NCI-H345 treated with DMSO at 0.1 percent for 48 hours (cell line): Measurements from ENCODE around the gene CAMSAP3.
"Not testable (repeated sequence)": the region's sequence is repeated elsewhere in the genome, so short reads cannot be mapped to it uniquely, and the experiment has no call there.

Experiments used
- DNase-seq: peaks from one replicate; lab custom pipeline; 2025; ENCODE audit not compliant: unreplicated experiment; lab: John Stamatoyannopoulos, UW

Gene CAMSAP3

DNA sequence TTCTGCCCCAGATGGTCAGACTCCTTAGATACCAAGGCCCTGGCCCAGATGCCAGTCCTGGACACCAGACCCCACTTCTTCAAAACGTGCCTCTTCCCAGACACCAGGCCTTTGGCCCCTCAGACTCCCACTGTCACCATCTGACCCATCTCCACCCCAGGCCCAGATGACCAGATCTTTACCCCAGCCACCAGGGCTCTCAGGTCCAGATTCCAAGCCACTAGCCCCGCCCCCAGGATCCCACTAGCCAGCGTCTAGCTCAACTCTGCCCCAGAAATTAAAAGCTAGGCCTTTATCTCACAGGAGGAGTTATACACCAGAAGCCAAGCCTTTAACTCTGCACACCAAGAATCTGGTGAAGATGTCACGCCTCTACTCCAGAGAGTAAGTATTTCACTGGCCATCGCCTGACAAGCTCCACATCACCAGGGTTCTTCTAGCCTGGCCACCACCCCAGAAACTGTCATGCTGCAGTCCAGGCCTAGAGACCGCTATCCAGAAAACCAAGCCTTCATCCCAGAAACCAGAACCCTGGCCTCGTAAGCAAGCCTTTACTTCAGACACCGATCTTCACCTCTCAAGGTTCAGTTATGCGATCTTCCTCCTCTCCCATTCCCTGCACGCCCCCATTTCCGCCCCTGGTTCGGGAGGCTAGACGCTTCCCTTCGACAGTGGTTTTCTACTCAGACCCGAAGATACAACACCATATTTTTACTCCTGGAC is 33.1 kb downstream of the CAMSAP3 start:
- DNase-seq, result no peak

DNA sequence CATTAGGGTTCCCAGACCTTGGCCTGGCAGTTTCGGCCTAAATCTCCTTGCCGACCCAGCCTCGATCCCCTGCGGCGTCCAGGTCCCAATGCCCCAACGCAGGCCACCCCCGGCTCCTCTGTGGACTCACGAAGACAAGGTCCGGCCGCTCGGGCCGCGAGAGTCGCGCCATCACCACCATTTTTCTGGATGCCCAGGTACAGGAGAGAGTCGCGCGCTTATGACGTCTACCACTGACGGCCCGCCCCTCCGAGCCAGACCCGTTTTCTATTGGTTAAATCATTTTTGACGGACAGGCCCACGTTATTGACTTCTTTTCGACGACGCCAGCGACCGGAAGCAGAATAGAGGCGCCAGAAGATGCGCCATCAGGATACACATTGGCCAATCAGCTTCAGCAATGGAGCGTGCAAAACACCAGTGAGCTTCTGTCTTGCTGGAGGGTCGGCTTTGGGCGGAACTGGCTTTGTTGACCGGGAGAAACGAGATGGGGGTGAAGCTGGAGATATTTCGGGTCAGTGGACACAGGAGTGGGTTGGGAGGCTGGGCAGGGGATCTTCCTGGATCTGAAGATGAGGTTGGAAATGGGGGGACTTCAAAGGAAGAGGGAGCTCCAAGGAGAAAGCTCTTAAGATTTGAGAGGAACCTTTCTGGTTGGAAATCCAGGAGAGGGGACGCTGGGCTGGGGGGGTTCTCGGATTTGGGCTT is 33.8 kb downstream of the CAMSAP3 start, which contains the start of the genes PET100 and XAB2:
Gene PET100 (plus strand): TSS at position 447 of the 708 bp plus-strand sequence. CDS start 41 bp downstream, at position 488.
Gene XAB2 (minus strand): TSS at position 199 of the 708 bp plus-strand sequence. CDS start 18 bp downstream, at position 181.
- DNase-seq, result peak; percentile 98

DNA sequence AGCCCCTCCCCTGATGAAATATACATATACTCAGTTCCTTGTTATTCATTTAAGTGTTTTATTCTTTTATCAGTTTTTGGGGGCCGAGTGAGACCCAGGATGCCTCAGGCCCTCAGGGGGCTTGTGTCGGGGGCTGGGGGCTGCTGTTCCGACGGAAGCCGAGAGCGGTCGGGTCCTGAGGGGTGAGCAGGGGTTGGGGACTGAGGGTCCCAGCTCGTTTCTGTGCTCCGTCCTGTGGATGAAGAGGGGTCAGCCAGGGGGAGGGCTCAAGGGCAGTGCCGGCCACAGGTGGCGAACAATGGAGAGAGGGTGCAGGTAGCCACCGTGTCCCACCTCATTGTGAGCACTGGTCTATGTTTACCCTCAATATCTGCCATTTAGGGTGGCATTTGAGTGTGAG is 35.9 kb downstream of the CAMSAP3 start:
- DNase-seq, result no peak

DNA sequence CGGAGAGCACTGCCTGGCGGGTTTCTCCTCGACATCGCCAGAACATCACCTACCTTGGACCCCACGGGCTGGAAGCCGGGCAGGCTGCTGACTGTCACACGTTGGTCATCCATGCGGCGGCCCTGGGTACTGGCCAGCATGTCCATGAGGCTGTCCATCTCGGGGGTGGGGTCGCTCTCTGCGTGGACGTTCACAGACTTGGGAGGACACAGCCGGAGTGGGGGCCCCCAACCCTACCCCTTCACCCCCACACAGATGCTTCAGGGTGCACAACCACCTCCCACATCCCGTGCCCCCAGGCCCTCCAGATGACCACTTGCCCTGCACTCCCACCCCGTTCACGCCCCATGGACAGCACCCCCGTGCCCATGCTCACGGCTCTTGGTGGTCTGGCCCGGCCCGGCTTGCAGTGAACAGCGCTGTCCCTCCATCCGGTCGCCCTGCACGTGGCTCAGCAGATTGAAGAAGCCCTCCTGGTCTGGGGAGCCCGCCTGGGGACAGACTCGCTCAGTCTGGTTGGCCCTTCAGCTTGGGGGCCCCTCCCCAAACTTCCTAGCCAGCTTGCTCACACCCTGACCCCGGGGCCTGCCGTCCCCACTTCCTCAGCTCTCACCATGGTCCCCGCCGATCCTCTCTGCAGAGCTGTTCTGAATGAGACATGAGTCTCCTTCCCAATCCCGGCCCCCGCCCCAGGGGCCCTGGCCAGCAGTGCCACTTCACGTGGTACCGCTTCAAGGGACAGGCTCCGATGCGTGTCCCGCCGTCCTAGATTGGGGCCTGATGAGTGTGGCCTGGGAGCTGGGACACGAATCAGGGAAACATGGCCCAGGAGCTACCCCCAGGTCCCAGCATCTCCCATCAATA is 36.9 kb downstream of the CAMSAP3 start:
- no peak for DNase-seq

DNA sequence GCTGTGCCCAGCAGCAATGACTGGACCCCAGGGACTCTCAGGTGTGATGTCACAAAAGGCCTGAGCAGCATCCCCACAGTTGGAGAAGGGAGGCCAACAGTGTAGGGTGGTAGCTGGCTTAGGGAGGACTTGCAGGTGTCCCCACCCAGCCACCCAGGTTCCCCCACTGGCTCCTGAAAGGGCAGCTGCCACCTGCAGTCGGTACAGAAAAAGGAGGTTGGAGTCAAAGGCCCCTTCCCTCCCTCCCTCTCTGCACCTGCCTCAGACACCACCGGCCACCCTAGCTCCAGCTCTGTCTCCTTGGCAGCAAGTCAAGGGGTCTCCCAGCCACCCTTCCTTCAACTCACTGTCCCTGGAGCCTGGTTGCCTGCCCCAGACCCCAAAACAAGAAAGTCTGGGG is 38.0 kb downstream of the CAMSAP3 start, which contains the start of gene PCP2:
Gene PCP2 (minus strand): TSS at position 22 of the 400 bp plus-strand sequence. CDS start 262 bp downstream, outside the sequence.
- DNase-seq, result no peak

DNA sequence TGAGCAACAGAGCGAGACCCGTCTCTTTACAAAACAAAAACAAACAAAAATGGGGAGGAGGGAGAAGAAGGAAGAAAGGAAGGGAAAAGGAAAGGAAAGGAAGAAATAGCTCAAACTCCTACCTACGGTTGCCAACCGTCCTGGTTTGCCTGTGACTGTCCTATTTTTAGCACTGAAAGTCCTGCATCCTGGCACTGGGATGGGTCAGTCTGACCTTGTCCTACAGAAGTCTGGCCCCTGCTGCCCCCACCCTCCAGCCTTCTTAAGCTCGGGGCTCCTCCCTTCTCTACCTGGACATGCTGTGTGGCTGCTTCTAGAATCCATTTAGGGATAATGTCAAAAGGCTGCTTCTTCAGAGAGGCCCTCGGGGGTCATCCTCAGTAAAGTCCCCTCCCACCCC is 40.0 kb downstream of the CAMSAP3 start:
- DNase-seq, result no peak

DNA sequence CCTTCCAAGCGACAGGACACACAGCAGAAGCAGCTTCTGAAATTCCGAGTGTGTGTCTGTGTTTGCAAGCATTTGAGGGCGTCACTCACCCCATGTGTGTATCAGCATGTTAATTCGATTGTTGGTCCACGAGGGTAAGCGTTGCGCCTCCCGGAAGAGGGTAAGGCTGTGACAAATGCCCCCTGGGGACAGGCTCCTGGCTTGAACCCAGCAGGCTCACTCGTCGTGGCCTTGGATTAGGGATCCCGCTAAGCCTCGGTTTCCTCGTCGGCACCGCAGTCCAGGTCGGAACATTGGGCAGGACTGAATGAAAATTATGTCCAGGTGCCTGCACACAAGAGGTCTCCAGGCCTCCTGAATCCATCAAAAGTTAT is 40.6 kb downstream of the CAMSAP3 start:
- no peak for DNase-seq

DNA sequence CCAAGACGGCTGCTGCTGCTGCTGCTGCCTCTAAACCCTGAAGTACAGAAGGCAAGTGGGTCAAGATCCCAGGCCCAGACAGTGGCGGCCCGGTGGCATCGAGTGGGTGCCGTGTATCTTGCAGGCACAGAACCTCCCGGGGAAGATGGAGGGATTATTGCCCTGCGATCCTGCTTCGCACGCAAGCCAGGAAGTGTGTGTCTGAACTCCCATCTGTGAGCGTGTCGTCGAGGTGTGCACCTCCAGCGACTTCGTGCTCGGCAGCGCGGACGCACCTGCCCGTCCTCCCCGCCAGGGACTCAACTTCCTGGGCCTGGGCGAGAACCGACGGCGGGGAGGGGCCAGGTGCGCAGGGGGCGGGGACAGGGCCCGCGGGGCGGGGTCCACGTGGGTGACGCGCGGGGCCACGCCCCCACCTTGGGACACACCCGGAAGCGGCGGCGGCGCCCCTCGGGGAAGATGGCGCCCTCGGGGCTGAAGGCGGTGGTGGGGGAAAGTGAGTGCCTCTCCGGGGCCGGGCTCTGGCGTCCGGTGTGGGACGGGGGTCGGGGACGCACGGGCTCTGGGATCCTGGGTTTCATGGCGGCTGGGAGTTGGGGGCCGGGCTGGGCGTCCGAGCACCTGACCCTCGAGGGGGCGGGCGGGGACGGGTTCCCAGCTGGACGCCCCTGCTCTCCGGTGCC is 41.2 kb downstream of the CAMSAP3 start, which contains the start of gene STXBP2:
Gene STXBP2 (plus strand): TSS at position 420 of the 683 bp plus-strand sequence. CDS start 40 bp downstream, at position 460.
- peak; percentile 61 for DNase-seq

DNA sequence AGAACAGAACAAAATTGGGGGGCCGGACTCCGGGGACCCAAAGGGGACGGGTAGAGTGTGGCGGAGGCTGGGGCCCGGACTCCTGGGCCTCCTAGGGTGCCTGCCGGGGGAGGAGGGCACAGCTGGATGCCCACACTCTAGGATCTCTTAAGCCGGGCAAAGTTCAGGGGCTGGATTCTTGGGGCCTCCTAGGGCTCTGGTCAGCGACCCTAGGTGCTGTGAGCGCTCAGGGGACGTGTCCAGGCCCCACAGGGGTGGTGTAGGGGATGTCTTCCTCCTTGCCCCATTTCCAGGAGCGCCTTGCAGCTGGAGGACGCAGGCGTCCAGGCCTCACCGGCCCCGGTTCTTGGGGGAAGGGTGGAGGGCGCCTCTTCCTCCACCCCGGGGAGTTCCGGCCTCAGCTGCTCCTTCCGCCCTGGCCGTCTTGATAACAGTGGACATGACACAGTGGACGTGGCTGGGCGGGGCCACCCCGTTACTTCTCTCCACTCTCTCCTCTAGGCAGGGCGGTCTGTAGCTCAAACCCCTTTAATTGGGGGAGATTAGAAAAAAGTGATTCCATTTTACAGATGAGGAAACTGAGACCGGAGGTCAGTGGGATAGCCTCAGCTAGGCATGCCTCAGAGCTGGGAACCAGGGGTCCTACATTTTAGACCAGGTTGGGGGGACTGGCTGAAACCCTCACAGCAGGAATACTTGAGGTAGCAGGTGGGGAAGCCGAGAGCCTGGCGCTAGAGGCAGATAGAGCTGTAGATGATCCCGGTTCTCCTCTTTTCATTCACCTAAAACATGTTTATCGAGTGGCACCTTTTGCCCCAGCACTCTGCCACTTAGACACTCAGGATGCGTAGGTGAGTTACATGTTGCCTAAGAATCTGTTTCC is 42.0 kb downstream of the CAMSAP3 start:
- DNase-seq, result no peak

DNA sequence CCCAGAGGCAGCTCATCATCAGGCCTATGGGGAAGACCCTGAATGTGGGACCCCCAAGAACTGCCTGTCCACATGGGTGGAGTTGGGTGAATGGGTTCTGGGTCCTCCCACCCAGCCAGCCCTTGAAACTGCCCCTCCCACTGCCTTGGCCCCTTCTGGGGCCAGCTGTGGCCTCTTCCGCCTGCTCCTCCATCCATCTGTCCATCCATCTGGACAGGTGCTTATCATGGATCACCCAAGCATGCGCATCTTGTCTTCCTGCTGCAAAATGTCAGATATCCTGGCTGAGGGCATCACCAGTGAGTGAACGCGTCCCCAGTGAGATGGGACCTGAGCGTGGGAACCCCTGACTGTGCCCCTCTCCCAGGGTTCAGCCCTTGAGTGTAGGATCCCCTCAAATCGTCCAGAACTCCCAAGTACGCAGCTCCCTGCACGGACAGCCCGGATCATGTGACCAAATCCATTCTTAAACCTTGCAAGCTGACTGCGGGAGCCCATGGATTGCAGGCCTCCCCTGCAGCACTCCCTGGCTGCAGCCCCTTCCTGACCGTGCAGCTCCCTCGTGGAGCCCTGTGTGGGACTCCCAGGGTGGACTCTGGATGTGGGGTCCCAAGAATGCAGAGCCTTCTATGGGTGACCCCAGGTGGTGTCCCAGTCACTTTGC is 43.3 kb downstream of the CAMSAP3 start:
- no peak for DNase-seq

DNA sequence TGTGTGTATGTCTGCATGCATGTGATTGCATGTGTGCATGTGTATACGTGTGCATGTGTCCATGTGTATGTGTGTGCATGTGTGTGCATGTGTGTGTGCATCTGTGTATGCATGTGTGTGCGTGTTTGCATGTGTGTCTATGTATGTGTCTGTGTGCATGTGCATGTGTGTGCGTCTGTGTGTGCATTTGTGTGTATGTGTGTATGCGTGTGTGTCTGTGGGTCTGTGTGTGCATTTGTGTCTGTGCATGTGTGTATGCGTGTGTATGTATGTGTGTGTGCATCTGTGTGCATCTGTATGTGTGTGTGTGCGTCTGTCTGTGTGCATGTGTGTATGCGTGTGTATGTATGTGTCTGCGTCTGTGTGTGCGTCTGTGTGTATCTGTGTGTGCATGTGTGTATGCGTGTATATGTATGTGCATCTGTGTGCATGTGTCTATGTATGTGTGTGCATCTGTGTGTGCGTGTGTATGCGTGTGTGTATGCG is 44.2 kb downstream of the CAMSAP3 start:
- no peak for DNase-seq

DNA sequence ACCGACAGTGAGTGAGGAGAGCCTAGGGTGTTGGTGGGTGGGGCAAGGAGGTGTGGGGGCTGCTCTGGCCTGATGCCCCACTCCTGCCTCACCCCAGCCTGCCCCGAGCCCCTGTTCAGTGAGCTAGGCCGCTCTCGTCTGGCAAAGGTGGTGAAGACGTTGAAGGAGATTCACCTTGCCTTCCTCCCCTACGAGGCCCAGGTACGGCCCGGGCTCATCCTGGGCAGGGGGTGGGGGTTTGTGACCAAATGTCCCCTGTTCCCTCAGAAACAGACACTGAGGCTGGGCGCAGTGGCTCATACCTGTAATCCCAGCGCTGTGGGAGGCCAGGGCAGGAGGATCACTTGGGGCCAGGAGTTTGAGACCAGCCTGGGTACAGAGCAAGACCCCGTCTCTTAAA is 45.1 kb downstream of the CAMSAP3 start:
- no peak for DNase-seq

DNA sequence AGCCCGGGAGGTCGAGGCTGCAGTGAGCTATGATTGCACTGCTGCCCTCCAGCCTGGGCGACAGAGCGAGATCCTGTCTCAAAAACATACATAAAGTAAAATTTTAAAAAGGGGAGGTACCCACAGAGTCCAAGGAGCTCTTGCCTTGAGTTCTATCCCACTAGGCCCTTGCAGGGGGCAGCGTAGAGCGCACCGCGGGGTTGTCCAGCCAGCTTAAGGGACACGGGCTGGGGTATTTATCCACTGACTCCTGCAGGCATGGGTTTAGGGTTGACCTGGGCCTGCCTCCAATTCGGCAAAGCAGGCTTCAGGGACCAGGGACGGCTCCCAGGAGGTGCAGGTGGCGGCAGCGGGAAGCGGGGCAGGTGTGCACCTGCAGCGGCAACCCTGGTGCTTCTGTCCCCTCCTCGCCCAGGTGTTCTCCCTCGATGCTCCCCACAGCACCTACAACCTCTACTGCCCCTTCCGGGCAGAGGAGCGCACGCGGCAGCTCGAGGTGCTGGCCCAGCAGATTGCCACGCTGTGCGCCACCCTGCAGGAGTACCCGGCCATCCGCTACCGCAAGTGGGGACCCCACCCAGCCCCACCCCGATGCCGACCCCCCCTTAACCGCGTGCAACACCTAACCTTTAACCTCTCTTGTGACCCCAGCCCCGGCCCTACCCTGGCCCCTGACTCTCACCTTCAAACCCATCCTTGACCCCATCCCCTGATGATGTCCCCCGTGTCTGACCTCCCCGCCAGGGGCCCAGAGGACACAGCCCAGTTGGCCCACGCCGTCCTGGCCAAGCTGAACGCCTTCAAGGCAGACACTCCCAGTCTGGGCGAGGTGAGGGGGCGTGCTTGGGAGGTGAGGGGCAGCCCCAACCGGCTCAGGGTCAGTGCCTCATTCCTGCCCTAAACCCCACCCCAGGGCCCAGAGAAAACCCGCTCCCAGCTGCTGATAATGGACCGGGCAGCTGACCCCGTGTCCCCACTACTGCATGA is 45.9 kb downstream of the CAMSAP3 start:
- DNase-seq, result no peak

DNA sequence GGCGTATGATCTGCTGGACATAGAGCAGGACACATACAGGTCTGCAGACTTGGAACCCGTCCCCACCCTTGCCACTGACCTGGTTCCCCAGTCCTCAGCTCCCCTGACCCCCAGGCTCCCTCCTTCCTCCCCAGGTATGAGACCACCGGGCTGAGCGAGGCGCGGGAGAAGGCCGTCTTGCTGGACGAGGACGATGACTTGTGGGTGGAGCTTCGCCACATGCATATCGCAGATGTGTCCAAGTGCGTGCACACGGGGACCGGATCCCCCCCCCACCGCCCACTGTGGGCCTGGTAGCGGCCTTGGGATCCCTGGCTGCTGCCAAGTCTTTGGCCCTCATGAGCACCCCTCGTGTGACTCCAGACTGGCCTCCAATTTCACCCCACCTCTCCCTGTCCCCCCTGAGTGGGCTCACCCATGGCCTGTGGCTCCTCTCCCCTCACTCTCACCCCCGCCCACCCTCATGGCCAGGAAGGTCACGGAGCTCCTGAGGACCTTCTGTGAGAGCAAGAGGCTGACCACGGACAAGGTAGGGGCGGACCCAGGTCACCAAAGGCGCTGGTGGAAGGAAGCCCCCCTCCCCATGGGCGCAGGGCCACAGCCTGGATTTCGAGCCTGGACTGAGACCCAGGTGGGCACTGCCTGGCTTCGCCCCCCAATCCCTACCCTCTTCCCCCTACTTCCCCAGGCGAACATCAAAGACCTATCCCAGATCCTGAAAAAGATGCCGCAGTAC is 46.8 kb downstream of the CAMSAP3 start:
- no peak for DNase-seq

DNA sequence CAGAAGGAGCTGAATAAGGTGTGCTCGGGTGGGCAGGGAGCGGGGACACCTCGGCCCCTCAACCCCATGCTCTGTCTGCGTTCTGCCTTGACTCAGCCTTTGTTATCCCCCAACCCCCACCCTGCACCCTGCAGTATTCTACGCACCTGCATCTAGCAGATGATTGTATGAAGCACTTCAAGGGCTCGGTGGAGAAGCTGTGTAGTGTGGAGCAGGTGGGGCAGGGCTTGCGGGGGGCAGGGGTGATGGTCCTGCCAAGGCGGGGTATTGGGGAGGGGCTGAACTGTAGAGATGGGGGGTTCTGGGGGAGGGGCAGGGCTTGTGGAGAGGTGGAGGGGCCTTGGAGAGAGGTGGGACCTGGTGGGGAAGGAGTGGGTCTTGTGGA is 47.4 kb downstream of the CAMSAP3 start:
- DNase-seq, result no peak

DNA sequence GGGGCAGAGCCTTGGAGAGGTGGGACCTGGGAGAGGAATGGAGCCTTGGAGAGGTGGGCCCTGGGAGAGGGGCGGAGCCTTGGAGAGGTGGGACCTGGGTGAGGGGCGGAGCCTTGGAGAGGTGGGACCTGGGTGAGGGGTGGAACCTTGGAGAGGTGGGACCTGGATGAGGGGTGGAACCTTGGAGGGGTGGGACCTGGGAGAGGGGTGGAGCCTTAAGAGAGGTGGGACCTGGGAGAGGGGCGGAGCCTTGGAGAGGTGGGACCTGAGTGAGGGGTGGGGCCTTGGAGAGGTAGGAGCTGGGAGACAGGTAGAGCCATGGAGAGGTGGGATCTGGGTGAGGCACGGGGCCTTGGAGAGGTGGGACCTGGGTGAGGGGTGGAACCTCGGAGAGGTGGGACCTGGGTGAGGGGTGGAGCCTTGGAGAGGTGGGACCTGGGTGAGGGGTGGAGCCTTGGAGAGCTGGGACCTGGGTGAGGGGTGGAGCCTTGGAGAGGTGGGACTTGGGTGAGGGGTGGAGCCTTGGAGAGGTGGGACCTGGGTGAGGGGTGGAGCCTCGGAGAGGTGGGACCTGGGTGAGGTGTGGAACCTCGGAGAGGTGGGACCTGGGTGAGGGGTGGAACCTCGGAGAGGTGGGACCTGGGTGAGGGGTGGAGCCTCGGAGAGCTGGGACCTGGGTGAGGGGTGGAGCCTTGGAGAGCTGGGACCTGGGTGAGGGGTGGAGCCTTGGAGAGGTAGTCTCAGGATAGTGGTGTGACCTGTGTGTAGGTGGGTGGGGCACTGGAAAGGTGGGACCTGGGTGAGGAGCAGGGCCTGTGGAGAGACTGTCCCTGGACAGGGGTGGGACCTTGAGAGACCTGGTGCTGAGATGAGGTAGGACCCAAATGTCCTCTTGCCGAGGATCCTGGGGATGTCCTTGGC is 48.2 kb downstream of the CAMSAP3 start:
- DNase-seq, result not testable (repeated sequence)
